GM20000 (cell line): ENCODE data around the gene GAGE2A.
"Not testable (repeated sequence)": the region's sequence is repeated elsewhere in the genome, so short reads cannot be mapped to it uniquely, and the experiment has no call there.

Experiments used
- DNase-seq: peaks from one replicate; pipeline ENCODE4 v3.0.0; 2012; ENCODE audit warnings: low spot score
- TF ChIP-seq, protein P1 (sequence below): IDR thresholded peaks from 2 replicates; pipeline ENCODE4 v1.5.1; 2012; ENCODE audit warnings: mild to moderate bottlenecking, control low read depth; ENCODE audit errors: extremely low read depth, missing control alignments

GAGE2A gene, protein sequence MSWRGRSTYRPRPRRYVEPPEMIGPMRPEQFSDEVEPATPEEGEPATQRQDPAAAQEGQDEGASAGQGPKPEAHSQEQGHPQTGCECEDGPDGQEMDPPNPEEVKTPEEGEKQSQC

DNA sequence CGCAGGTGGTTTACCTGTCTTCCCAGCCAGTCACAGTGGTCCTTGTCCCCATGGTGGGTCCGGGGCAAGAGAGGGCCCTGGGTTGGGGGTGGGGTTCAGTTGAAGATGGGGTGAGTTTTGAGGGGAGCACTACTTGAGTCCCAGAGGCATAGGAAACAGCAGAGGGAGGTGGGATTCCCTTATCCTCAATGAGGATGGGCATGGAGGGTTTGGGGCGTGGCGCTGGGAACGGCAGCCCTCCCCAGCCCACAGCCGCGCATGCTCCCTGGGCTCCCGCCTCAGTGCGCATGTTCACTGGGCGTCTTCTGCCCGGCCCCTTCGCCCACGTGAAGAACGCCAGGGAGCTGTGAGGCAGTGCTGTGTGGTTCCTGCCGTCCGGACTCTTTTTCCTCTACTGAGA is at the start of gene GAGE2A:
Gene GAGE2A, plus strand, starts transcription at position 301 of the 400 bp plus-strand sequence. CDS start 1,155 bp downstream, outside the sequence.
- DNase-seq = not testable (repeated sequence)

DNA sequence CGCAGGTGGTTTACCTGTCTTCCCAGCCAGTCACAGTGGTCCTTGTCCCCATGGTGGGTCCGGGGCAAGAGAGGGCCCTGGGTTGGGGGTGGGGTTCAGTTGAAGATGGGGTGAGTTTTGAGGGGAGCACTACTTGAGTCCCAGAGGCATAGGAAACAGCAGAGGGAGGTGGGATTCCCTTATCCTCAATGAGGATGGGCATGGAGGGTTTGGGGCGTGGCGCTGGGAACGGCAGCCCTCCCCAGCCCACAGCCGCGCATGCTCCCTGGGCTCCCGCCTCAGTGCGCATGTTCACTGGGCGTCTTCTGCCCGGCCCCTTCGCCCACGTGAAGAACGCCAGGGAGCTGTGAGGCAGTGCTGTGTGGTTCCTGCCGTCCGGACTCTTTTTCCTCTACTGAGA is 47.9 kb upstream of the GAGE2A start, which contains the start of gene GAGE12D:
Gene GAGE12D, plus strand, starts transcription at position 301 of the 400 bp plus-strand sequence. CDS start 1,155 bp downstream, outside the sequence.
- DNase-seq = not testable (repeated sequence)

DNA sequence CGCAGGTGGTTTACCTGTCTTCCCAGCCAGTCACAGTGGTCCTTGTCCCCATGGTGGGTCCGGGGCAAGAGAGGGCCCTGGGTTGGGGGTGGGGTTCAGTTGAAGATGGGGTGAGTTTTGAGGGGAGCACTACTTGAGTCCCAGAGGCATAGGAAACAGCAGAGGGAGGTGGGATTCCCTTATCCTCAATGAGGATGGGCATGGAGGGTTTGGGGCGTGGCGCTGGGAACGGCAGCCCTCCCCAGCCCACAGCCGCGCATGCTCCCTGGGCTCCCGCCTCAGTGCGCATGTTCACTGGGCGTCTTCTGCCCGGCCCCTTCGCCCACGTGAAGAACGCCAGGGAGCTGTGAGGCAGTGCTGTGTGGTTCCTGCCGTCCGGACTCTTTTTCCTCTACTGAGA is 38.3 kb upstream of the GAGE2A start, which contains the start of gene GAGE12E:
Gene GAGE12E, plus strand, starts transcription at position 301 of the 400 bp plus-strand sequence. CDS start 1,155 bp downstream, outside the sequence.
- DNase-seq = not testable (repeated sequence)

DNA sequence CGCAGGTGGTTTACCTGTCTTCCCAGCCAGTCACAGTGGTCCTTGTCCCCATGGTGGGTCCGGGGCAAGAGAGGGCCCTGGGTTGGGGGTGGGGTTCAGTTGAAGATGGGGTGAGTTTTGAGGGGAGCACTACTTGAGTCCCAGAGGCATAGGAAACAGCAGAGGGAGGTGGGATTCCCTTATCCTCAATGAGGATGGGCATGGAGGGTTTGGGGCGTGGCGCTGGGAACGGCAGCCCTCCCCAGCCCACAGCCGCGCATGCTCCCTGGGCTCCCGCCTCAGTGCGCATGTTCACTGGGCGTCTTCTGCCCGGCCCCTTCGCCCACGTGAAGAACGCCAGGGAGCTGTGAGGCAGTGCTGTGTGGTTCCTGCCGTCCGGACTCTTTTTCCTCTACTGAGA is 28.8 kb upstream of the GAGE2A start, which contains the start of gene GAGE12F:
Gene GAGE12F, plus strand, starts transcription at position 301 of the 400 bp plus-strand sequence. CDS start 1,155 bp downstream, outside the sequence.
- DNase-seq = not testable (repeated sequence)

DNA sequence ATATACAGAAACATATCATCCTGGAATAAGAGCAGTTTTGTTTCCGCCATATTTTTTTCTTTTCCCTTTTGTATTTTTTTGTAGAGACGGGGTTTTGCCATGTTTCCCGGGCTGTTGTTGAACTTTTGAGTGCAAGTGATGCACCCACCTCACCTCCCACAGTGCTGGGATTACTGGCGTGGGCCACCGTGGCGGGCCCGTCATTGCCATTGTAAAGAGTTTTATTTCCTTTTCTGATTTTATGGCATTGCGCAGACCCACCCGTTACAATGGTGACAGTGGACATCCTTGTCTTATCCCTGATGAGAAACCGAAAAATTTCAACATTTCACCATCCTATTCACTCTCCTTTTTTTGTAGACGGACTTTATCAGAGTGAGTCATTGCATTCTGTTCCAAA is 20.6 kb upstream of the GAGE2A start:
- DNase-seq = not testable (repeated sequence)

DNA sequence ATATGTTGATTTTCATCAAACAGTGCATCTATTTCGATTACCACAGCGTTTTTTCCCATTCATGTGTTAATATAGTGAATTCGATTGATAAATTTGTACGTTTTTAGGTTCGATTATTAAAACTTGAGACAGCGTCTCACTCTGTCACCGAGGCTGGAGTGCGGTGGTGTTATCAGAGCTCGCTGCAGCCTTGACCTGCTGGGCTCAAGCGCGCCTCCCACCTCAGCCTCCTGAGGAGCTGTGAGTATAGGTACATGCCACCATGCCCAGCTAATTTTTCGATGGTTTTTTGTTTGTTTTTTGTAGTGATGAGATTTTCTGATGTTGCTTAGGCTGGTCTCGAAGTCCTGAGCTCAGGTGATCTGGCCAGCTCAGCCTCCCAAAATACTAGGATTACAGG is 20.1 kb upstream of the GAGE2A start:
- not testable (repeated sequence) for DNase-seq

DNA sequence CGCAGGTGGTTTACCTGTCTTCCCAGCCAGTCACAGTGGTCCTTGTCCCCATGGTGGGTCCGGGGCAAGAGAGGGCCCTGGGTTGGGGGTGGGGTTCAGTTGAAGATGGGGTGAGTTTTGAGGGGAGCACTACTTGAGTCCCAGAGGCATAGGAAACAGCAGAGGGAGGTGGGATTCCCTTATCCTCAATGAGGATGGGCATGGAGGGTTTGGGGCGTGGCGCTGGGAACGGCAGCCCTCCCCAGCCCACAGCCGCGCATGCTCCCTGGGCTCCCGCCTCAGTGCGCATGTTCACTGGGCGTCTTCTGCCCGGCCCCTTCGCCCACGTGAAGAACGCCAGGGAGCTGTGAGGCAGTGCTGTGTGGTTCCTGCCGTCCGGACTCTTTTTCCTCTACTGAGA is 19.2 kb upstream of the GAGE2A start, which contains the start of gene GAGE12G:
Gene GAGE12G, plus strand, starts transcription at position 301 of the 400 bp plus-strand sequence. CDS start 1,155 bp downstream, outside the sequence.
- DNase-seq = not testable (repeated sequence)

DNA sequence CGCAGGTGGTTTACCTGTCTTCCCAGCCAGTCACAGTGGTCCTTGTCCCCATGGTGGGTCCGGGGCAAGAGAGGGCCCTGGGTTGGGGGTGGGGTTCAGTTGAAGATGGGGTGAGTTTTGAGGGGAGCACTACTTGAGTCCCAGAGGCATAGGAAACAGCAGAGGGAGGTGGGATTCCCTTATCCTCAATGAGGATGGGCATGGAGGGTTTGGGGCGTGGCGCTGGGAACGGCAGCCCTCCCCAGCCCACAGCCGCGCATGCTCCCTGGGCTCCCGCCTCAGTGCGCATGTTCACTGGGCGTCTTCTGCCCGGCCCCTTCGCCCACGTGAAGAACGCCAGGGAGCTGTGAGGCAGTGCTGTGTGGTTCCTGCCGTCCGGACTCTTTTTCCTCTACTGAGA is 9.6 kb upstream of the GAGE2A start, which contains the start of gene GAGE12H:
Gene GAGE12H, plus strand, starts transcription at position 301 of the 400 bp plus-strand sequence. CDS start 1,155 bp downstream, outside the sequence.
- DNase-seq = not testable (repeated sequence)

DNA sequence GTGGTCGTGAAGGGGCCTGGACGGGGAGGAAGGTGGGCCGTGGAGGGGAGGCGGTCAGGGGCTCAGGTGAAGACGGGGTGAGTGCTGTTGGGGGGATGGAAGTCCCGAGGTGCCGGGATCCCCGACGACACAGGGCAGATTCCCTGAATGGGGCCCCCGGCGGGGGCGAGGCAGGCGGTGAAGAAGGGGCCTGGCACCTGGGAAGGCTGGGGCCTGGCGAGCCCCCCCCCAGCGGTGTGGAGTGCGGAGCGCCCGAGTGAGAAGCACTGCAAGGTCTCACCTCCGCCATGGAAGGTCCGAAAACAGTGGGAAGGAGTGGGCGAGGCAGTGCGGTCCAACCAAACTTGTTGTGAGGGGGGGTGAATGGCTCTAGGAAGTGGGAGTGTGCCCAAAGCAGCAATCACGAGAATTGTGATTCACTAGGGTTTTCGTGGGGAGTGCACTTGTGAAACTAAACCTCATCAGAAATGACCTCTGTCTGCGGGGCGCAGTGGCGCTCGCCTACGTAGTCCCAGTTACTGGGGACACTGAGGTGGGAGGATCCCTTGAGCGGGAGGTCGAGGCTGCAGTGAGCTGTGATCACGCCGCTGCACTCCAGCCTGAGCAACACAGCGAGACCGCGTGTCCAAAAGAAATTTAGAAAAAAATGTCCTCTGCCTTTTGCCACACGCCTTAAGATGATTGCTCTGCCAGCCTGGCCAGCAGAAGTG is 628 bp downstream of the GAGE2A start:
- not testable (repeated sequence) for DNase-seq

DNA sequence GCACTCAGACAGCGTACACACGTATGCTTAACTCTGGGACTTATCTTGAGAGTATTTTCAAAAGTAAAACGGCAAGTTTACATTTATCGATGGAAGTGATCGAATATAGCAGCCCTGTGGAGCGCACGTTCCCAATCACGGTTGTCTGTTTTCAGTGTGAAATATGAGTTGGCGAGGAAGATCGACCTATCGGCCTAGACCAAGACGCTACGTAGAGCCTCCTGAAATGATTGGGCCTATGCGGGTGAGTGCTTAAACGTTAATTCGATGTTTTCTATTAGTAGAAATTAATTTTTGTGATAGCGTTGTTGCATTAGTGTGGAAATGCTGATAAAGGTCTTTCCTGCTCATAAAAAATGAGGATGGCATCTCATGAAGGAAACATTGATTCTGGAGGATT is 1.2 kb downstream of the GAGE2A start:
- not testable (repeated sequence) for DNase-seq

DNA sequence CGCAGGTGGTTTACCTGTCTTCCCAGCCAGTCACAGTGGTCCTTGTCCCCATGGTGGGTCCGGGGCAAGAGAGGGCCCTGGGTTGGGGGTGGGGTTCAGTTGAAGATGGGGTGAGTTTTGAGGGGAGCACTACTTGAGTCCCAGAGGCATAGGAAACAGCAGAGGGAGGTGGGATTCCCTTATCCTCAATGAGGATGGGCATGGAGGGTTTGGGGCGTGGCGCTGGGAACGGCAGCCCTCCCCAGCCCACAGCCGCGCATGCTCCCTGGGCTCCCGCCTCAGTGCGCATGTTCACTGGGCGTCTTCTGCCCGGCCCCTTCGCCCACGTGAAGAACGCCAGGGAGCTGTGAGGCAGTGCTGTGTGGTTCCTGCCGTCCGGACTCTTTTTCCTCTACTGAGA is 9.4 kb downstream of the GAGE2A start, which contains the start of gene GAGE1:
Gene GAGE1, plus strand, starts transcription at position 301 of the 400 bp plus-strand sequence. CDS start 1,155 bp downstream, outside the sequence.
- DNase-seq = not testable (repeated sequence)

DNA sequence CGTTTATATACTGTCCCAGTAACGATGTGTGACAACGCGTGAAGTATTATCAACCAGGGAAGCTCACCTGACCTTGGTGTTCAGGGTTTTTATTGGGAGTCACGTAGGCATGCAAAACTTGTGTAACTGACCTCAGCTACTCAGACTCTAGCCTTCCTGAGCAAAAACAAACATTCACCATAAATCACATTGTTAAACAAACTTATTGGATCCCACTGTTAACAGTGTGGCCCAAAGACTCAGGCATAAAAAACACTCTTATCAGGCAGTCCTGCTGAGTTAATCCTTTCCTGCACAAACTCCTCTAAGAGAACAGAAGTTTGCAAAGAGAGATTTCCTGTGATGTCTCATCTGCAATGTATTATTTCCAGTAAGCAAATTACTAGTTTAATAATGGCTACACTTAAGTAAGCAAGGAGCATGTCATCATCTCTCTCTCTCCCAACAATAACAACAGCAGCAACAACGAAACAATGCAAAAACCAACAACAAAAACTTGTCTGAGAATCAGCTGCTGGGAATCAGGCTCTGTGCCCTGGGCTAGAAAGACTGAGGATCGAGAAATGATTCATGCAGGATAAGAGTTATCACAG is 21.5 kb downstream of the GAGE2A start:
- TF ChIP-seq, protein P1, sequence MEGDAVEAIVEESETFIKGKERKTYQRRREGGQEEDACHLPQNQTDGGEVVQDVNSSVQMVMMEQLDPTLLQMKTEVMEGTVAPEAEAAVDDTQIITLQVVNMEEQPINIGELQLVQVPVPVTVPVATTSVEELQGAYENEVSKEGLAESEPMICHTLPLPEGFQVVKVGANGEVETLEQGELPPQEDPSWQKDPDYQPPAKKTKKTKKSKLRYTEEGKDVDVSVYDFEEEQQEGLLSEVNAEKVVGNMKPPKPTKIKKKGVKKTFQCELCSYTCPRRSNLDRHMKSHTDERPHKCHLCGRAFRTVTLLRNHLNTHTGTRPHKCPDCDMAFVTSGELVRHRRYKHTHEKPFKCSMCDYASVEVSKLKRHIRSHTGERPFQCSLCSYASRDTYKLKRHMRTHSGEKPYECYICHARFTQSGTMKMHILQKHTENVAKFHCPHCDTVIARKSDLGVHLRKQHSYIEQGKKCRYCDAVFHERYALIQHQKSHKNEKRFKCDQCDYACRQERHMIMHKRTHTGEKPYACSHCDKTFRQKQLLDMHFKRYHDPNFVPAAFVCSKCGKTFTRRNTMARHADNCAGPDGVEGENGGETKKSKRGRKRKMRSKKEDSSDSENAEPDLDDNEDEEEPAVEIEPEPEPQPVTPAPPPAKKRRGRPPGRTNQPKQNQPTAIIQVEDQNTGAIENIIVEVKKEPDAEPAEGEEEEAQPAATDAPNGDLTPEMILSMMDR = no peak
- no peak for DNase-seq

DNA sequence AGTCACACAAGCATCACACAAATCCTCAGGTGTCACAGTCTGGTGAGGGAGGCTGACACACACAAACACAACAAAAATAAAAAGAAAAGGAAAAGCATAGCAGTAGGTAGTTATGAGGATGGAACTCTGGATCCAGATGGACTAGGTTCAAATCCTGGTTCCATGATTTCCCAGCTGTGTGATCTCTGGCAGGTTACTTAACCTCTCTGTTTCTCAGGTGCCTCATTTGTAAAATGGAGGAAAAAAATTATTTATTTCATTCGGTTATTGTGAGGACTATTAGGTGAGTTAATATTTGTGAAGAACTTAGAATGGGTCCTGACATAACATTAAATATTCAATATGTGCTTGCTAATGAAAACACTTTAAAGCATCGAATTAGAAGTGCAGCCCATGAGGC is 29.3 kb downstream of the GAGE2A start:
- TF ChIP-seq, protein P1 = no peak

More for the DNA sequence above, 29.3 kb downstream of the GAGE2A start:
- DNase-seq = no peak
